Ovary (tissue), 10 donors: ENCODE measurements around the gene CA14. TPM values are rescaled to one million over a fixed set of nuclear protein-coding genes. Genes with fewer than 3 reads are reported as not detected.
"Not testable (repeated sequence)": the region's sequence is repeated elsewhere in the genome, so short reads cannot be mapped to it uniquely, and the experiment has no call there.

ENCODE experiments used
- DNase-seq, 5 donors: peaks; one replicate each; pipeline ENCODE4 v3.0.0-alpha.2; 2019 to 2020
- H3K27ac ChIP-seq, 2 donors: fragments of 200-600 bp; one replicate each; pipeline versions ENCODE4 v1.5.1 to v1.8.0; 2019 to 2022
- H3K27me3 ChIP-seq: fragments of 200-600 bp; one replicate; pipeline ENCODE4 v1.8.0; 2022
- H3K36me3 ChIP-seq: fragments of 200-600 bp; sonication (generic); one replicate; pipeline ENCODE4 v1.5.1; 2019
- H3K4me1 ChIP-seq: one replicate; pipeline ENCODE4 v1.8.1; 2013; ENCODE audit warnings: mild to moderate bottlenecking, moderate library complexity; ENCODE audit not compliant: insufficient read depth
- H3K4me3 ChIP-seq: fragments of 200-600 bp; sonication (generic); one replicate; pipeline ENCODE4 v1.5.1; 2017
- H3K9me3 ChIP-seq, 2 donors: fragments of 200-600 bp in 1 of 2; sonication (generic) in 1 of 2; one replicate each; pipeline versions ENCODE4 v1.5.1 to v1.8.1; 2013 to 2019; ENCODE audit warnings: mild to moderate bottlenecking in 1 of 2, moderate library complexity in 1 of 2
- CTCF ChIP-seq, 3 donors: fragments of 450-650 bp in 2 of 3; fragments of 200-600 bp in 1 of 3; IDR thresholded peaks; one replicate each; pipeline versions ENCODE4 v1.5.1 to v1.8.0; 2016 to 2022; ENCODE audit warnings: antibody characterized with exemption in 3 of 3, mild to moderate bottlenecking in 1 of 3
- EP300 ChIP-seq: sonication (generic); formaldehyde crosslinking; IDR thresholded peaks from one replicate; pipeline ENCODE4 v1.6.1; 2017; ENCODE audit warnings: antibody characterized with exemption
- POLR2A ChIP-seq: fragments of 450-650 bp; IDR thresholded peaks from one replicate; pipeline ENCODE4 v1.6.1; 2017; ENCODE audit warnings: antibody characterized with exemption, mild to moderate bottlenecking, moderate library complexity
- WGBS, 3 donors: extraction: QIAGEN DNeasy Blood & Tissue Kit in 1 of 3; methylation state at CpG; one replicate each; pipeline versions ENCODE4 v1.1.5 to v1.1.7; 2013 to 2017; 5-methylcytosine and 5-hydroxymethylcytosine counted together
- intact Hi-C, 4 donors: fragments of 100-400 bp; cut with DNase I; formaldehyde crosslinking; loops; one replicate each; pipeline versions ENCODE4 v1.11.0 to v1.15.1; 2022 to 2023
- long read RNA-seq, 3 donors: library from polyadenylated mRNA in 2 of 3; unstranded in 2 of 3; transcript quantifications; one replicate each; pipeline ENCODE4 v2.0.0 and lab custom pipeline, GENCODE V29; 2021 to 2026
- polyA plus RNA-seq, 2 donors: library from polyadenylated mRNA; stranded (reverse); fragments of 200-250 nt in 1 of 2; fragments of 350-450 nt in 1 of 2; fragmentation: Illumina TruSeq in 1 of 2; extraction: RNeasy Lipid Tissue Mini Kit (QIAGEN cat#74804) in 1 of 2; gene quantifications; one replicate each; pipeline ENCODE4 v1.2.3, GENCODE V29; 2013 to 2014
- total RNA-seq, 7 donors: library from RNA; depleted of rRNA in 2 of 7; stranded (reverse); fragments of >200 nt in 2 of 7; fragmentation: NEBNext Ultra II Directional in 3 of 7; extraction: Animal tissue kit (Norgen Biotek cat#: 25700) in 3 of 7; gene quantifications; one replicate each; pipeline versions ENCODE4 v1.1.0 to v1.2.4, GENCODE V29; 2016 to 2023
- donor health status: DM: no; HTN: no; CAD: no; lungs with moderate emphysema.
- donor health status: DM: no; HTN: no; CAD: no.
- donor health status: Bipolar disorder and iron deficiency.
- donor health status: DM: yes; HTN: yes; CAD: no.
- donor health status: DM: no; HTN: no; CAD: no.
- donor health status: DM: yes; HTN: yes; CAD: no.

The CA14 gene
- total RNA-seq, result 1 to 10 TPM in 4 of 7 donors, under 1 TPM in 2, not detected in 1; 0.23 to 5.7 (median 1.2) TPM
- under 1 TPM; 0.38 to 0.58 TPM for polyA plus RNA-seq
- long read RNA-seq, donor 1, partial matches to known transcripts, result 0 of 5 reads
- long read RNA-seq, donor 1, other reads (novel, unspliced or antisense), result 5 of 5 reads
- long read RNA-seq, donor 2, result 0 reads
- long read RNA-seq, donor 3, partial matches to known transcripts, result 0 of 4 reads
- long read RNA-seq, donor 3, other reads (novel, unspliced or antisense), result 4 of 4 reads

DNA sequence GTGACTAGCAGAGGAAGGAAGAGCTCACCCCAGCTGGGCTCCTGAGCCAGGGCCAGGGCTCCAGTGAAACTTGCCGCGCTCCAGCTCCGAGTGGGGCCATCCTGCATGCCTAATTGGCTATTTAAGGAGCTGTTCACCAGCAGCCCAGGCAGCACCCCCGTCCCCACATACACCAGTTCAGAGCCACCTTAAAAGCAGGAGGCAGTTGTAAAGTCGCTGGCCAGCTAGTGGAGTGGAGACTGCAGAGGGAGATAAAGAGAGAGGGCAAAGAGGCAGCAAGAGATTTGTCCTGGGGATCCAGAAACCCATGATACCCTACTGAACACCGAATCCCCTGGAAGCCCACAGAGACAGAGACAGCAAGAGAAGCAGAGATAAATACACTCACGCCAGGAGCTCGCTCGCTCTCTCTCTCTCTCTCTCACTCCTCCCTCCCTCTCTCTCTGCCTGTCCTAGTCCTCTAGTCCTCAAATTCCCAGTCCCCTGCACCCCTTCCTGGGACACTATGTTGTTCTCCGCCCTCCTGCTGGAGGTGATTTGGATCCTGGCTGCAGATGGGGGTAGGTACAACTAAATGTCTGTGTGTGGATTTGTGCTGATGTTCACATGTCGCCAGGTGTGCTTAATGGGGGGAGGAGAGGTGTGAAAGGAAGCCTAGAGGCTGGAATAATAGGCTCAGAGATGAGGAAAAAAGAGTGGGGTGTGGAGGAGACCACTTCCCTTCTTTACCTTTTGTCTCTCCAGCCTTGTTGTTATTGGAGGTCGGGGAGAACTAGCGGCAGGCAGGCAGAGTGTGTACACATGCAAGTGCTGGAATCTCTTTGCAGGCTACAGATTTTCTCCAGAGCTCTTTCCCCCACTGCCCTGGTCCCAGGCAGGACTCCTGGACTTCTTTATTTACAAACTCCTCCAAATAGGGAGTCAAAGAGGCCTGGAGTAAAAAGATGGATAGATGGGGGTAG is at the start of gene CA14:
Gene CA14 (plus strand): TSS at position 151 of the 962 bp plus-strand sequence. CDS start 355 bp downstream, at position 506.
- Histone ChIP-seq H3K27ac (peak within 1 kb of the TSS in 1 of 2 donors; percentile 72), H3K9me3 (no peaks in the 10 kb centered on the region), H3K4me1 (peaks cover 4% of the 10 kb centered on the region), H3K36me3 (no peaks in the 10 kb centered on the region), H3K4me3 (no peak within 1 kb of the TSS), H3K27me3 (no peaks in the 10 kb centered on the region)
- WGBS, 3 donors, result 35 to 43% (median 36%) methylated on average over 13 of the region's 13 CpGs
- no peak for TF ChIP-seq CTCF (IDR thresholded peaks at IDR 0.05)
- intact Hi-C loops, result no loop called here
- peak in 3 of 5 donors; percentile 34 to 45 (median 45) for DNase-seq

- H3K9me3 ChIP-seq, H3K36me3 ChIP-seq, H3K4me3 ChIP-seq, intact Hi-C loops, H3K4me1 ChIP-seq, H3K27me3 ChIP-seq, H3K27ac ChIP-seq, DNase-seq: not testable (repeated sequence)
- WGBS, 3 donors, result 83 to 88% (median 87%) methylated on average over 6 of the region's 6 CpGs
Observed at GRCh38 chr1:150208460-150208859, 49.1 kb upstream of the CA14 start.

GRCh38 chr1:150210091-150210490 is 47.5 kb upstream of the CA14 start:
- no peak overlapping the region for H3K4me3 ChIP-seq
- DNase-seq, result no peak
- intact Hi-C loops, result no loop called here
- no peaks in the 10 kb centered on the region for H3K9me3 ChIP-seq
- peaks cover 3% of the 10 kb centered on the region for H3K4me1 ChIP-seq
- no peak overlapping the region for H3K27ac ChIP-seq
- TF ChIP-seq EP300, result no peak
- TF ChIP-seq POLR2A, result no peak
- no peak for TF ChIP-seq CTCF (IDR thresholded peaks at IDR 0.05)
- no peaks in the 10 kb centered on the region for H3K27me3 ChIP-seq
- WGBS, 3 donors, result 94% methylated on average over 4 of the region's 4 CpGs
- no peaks in the 10 kb centered on the region for H3K36me3 ChIP-seq

GRCh38 chr1:150210706-150211105 is 46.9 kb upstream of the CA14 start:
- TF ChIP-seq CTCF (IDR thresholded peaks at IDR 0.05) (no peak), EP300 (no peak), POLR2A (no peak)
- Histone ChIP-seq H3K27ac (no peak overlapping the region), H3K4me1 (peaks cover 3% of the 10 kb centered on the region), H3K36me3 (no peaks in the 10 kb centered on the region), H3K27me3 (no peaks in the 10 kb centered on the region), H3K9me3 (no peaks in the 10 kb centered on the region), H3K4me3 (no peak overlapping the region)
- 81 to 95% (median 94%) methylated on average over 4 of the region's 4 CpGs for WGBS, 3 donors
- intact Hi-C loops, result no loop called here
- no peak for DNase-seq

- 94 to 95% (median 95%) methylated on average over 9 of the region's 9 CpGs for WGBS, 3 donors
- intact Hi-C loops, result no loop called here
- TF ChIP-seq EP300 (no peak), CTCF (IDR thresholded peaks at IDR 0.05) (no peak), POLR2A (no peak)
- Histone ChIP-seq H3K36me3 (no peaks in the 10 kb centered on the region), H3K27me3 (no peaks in the 10 kb centered on the region), H3K4me1 (peaks cover 3% of the 10 kb centered on the region), H3K27ac (no peak overlapping the region), H3K4me3 (no peak overlapping the region), H3K9me3 (no peaks in the 10 kb centered on the region)
- no peak for DNase-seq
Observed at GRCh38 chr1:150212070-150212469, 45.5 kb upstream of the CA14 start.
